Measurements from ENCODE around the gene CAMTA1. TPM values are rescaled to one million over a fixed set of nuclear protein-coding genes. Genes with fewer than 3 reads are reported as not detected.

CAMTA1 gene
- total RNA-seq, 1 experiment from 2014 or later = 82.2 TPM

DNA sequence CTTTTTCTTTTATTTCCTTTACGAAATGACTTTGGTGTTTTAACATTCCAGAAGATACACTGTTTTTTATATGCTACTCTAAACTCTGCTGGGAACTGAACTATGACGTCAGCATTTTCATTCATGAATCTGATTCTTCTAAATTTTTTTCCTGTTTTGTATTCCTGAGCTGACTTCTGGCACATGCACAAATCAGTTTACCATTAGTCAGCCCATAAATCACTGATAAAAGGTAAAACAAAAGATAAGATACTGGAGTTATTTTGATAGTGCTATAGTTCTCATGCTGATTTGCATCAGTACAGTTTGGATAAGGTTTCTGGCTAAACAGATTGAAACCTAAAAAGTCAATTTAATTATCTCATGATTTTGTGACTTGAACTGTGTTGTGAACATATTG is 10.4 kb downstream of the CAMTA1 start:
- Histone ChIP-seq H3K36me3 (ENCODE audit: control insufficient read depth, insufficient read depth, low read length) (no peaks in the 10 kb centered on the region), H3K9me3 (ENCODE audit: control insufficient read depth, insufficient read depth, low read depth, low read length) (no peaks in the 10 kb centered on the region), H3K27me3 (ENCODE audit: control insufficient read depth, insufficient read depth, low read length) (no peaks in the 10 kb centered on the region), H3K4me3 (ENCODE audit: low read depth in 2 of 2, low read length in 2 of 2) (no peak overlapping the region), H3K27ac (ENCODE audit: low read length) (no peak overlapping the region), H3K4me1 (ENCODE audit: control insufficient read depth, insufficient read depth, low read length) (peaks cover 5% of the 10 kb centered on the region; the same call in 1 of the 2 replicates)
- ATAC-seq = no peak
- no peak for TF ChIP-seq POLR2AphosphoS5 (IDR thresholded peaks at IDR 0.05; ENCODE audit: low read depth, low read length)
- TF ChIP-seq SIN3A (IDR thresholded peaks at IDR 0.05; ENCODE audit: borderline replicate concordance, insufficient read depth, low read depth, low read length) = no peak
- TF ChIP-seq, protein P1, sequence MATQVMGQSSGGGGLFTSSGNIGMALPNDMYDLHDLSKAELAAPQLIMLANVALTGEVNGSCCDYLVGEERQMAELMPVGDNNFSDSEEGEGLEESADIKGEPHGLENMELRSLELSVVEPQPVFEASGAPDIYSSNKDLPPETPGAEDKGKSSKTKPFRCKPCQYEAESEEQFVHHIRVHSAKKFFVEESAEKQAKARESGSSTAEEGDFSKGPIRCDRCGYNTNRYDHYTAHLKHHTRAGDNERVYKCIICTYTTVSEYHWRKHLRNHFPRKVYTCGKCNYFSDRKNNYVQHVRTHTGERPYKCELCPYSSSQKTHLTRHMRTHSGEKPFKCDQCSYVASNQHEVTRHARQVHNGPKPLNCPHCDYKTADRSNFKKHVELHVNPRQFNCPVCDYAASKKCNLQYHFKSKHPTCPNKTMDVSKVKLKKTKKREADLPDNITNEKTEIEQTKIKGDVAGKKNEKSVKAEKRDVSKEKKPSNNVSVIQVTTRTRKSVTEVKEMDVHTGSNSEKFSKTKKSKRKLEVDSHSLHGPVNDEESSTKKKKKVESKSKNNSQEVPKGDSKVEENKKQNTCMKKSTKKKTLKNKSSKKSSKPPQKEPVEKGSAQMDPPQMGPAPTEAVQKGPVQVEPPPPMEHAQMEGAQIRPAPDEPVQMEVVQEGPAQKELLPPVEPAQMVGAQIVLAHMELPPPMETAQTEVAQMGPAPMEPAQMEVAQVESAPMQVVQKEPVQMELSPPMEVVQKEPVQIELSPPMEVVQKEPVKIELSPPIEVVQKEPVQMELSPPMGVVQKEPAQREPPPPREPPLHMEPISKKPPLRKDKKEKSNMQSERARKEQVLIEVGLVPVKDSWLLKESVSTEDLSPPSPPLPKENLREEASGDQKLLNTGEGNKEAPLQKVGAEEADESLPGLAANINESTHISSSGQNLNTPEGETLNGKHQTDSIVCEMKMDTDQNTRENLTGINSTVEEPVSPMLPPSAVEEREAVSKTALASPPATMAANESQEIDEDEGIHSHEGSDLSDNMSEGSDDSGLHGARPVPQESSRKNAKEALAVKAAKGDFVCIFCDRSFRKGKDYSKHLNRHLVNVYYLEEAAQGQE (IDR thresholded peaks at IDR 0.05; ENCODE audit: insufficient read depth in 1 of 2, low read depth in 2 of 2, low read length in 1 of 2) = no peak
- TF ChIP-seq, protein P2, sequence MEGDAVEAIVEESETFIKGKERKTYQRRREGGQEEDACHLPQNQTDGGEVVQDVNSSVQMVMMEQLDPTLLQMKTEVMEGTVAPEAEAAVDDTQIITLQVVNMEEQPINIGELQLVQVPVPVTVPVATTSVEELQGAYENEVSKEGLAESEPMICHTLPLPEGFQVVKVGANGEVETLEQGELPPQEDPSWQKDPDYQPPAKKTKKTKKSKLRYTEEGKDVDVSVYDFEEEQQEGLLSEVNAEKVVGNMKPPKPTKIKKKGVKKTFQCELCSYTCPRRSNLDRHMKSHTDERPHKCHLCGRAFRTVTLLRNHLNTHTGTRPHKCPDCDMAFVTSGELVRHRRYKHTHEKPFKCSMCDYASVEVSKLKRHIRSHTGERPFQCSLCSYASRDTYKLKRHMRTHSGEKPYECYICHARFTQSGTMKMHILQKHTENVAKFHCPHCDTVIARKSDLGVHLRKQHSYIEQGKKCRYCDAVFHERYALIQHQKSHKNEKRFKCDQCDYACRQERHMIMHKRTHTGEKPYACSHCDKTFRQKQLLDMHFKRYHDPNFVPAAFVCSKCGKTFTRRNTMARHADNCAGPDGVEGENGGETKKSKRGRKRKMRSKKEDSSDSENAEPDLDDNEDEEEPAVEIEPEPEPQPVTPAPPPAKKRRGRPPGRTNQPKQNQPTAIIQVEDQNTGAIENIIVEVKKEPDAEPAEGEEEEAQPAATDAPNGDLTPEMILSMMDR (IDR thresholded peaks at IDR 0.05) = no peak
- TF ChIP-seq TCF7L2 (IDR thresholded peaks at IDR 0.05; ENCODE audit: low read depth, low read length) = no peak
- no peak for DNase-seq (ENCODE audit: low read depth, low spot score)
- in situ Hi-C loops (cut with HindIII; ENCODE audit: low pct_unique_long_range_greater_than_20kb, low sequenced_read_pairs) (no loop called here), intact Hi-C loops (cut with micrococcal nuclease; ENCODE audit: unreplicated experiment) (no loop called here)
- CTCF ChIA-PET = interaction anchor here (0.6 to 1.3 kb wide), 2 partner anchors 274 to 408 kb away, joined by 3 read pairs; no protein-coding TSS in a partner anchor
- POLR2A ChIA-PET = interaction anchor here (0.7 kb wide), 1 partner anchor 15 kb away, joined by 5 read pairs; no protein-coding TSS in a partner anchor
- BruUV-seq (replicated peaks) = no TSS peak

DNA sequence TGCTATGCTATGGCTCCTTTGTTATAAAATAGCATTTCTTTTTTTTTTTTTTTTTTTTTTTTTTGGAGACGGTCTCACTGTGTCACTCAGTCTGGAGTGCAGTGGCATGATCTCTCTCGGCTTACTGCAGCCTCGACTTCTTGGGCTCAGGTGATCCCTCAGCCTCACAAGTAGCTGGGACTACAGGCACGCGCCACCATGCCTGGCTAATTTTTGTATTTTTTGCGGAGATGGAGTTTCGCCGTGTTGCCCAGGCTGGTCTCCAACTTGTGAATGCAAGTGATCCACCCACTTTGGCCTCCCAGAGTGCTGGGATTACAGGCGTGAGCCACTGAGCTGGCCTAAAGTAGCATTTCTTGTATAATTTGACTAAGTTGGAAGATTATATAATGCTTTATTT is 10.8 kb downstream of the CAMTA1 start:
- DNase-seq (ENCODE audit: low read depth, low spot score) (no peak), ATAC-seq (no peak)
- H3K27me3 ChIP-seq (ENCODE audit: control insufficient read depth, insufficient read depth, low read length) = no peaks in the 10 kb centered on the region
- no peak overlapping the region for H3K27ac ChIP-seq (ENCODE audit: low read length)
- ChIA-PET CTCF (no interaction called here), POLR2A (no interaction called here)
- no peak overlapping the region for H3K4me3 ChIP-seq (ENCODE audit: low read depth in 2 of 2, low read length in 2 of 2)
- peaks cover 7% of the 10 kb centered on the region; the same call in 1 of the 2 replicates for H3K4me1 ChIP-seq (ENCODE audit: control insufficient read depth, insufficient read depth, low read length)
- no TSS peak for BruUV-seq (replicated peaks)
- no peaks in the 10 kb centered on the region for H3K36me3 ChIP-seq (ENCODE audit: control insufficient read depth, insufficient read depth, low read length)
- no peaks in the 10 kb centered on the region for H3K9me3 ChIP-seq (ENCODE audit: control insufficient read depth, insufficient read depth, low read depth, low read length)
- TF ChIP-seq POLR2AphosphoS5 (IDR thresholded peaks at IDR 0.05; ENCODE audit: low read depth, low read length) (no peak), SIN3A (IDR thresholded peaks at IDR 0.05; ENCODE audit: borderline replicate concordance, insufficient read depth, low read depth, low read length) (no peak), TCF7L2 (IDR thresholded peaks at IDR 0.05; ENCODE audit: low read depth, low read length) (no peak)
- TF ChIP-seq, protein P1 (IDR thresholded peaks at IDR 0.05; ENCODE audit: insufficient read depth in 1 of 2, low read depth in 2 of 2, low read length in 1 of 2) = no peak
- TF ChIP-seq, protein P2 (IDR thresholded peaks at IDR 0.05) = no peak
- intact Hi-C loops (cut with micrococcal nuclease; ENCODE audit: unreplicated experiment) = no loop called here
- in situ Hi-C loops (cut with HindIII; ENCODE audit: low pct_unique_long_range_greater_than_20kb, low sequenced_read_pairs) = no loop called here
